SIG-M5 treated with dmso at 0.1 percent for 504 hours (cell line): ENCODE data around the gene CTBS.
A peak's percentile ranks its signal among the peaks of the same experiment; 100 is the strongest.
"Not testable (repeated sequence)": the region's sequence is repeated elsewhere in the genome, so short reads cannot be mapped to it uniquely, and the experiment has no call there.

Source experiments
- DNase-seq: peaks from one replicate; lab custom pipeline; 2025; ENCODE audit not compliant: unreplicated experiment; lab: John Stamatoyannopoulos, UW

Gene CTBS

GRCh38 chr1:84573967-84574842 lies at the start of gene CTBS:
TSS of gene CTBS (minus strand) at chr1:84574440. CDS start at chr1:84574415, 25 bp downstream.
- DNase-seq: peak; percentile 93

GRCh38 chr1:84621553-84621952 lies 47.3 kb upstream of the CTBS start:
- DNase-seq: no peak

GRCh38 chr1:84620720-84621313 lies 46.6 kb upstream of the CTBS start:
- DNase-seq: peak; percentile 75

- peak; percentile 48 for DNase-seq
Observed at GRCh38 chr1:84619383-84620102, 45.3 kb upstream of the CTBS start.

GRCh38 chr1:84617349-84617748 lies 43.1 kb upstream of the CTBS start:
- no peak for DNase-seq

- no peak for DNase-seq
Observed at GRCh38 chr1:84615790-84616189, 41.5 kb upstream of the CTBS start.

GRCh38 chr1:84613887-84614286 lies 39.6 kb upstream of the CTBS start:
- no peak for DNase-seq

- DNase-seq: no peak
Observed at GRCh38 chr1:84613026-84613425, 38.8 kb upstream of the CTBS start.

- DNase-seq: no peak
Observed at GRCh38 chr1:84611796-84612195, 37.6 kb upstream of the CTBS start.

- DNase-seq: no peak
Observed at GRCh38 chr1:84611091-84611490, 36.9 kb upstream of the CTBS start.

GRCh38 chr1:84606977-84607376 lies 32.7 kb upstream of the CTBS start:
- DNase-seq: no peak

GRCh38 chr1:84605157-84605556 lies 30.9 kb upstream of the CTBS start:
- DNase-seq: no peak

- no peak for DNase-seq
Observed at GRCh38 chr1:84603941-84604830, 29.9 kb upstream of the CTBS start.

GRCh38 chr1:84603223-84603622 lies 29.0 kb upstream of the CTBS start:
- no peak for DNase-seq

- DNase-seq: no peak
Observed at GRCh38 chr1:84600796-84601195, 26.6 kb upstream of the CTBS start.

GRCh38 chr1:84598846-84599741 lies 24.9 kb upstream of the CTBS start:
- DNase-seq: no peak

- no peak for DNase-seq
Observed at GRCh38 chr1:84598418-84598817, 24.2 kb upstream of the CTBS start.

- DNase-seq: no peak
Observed at GRCh38 chr1:84597011-84597410, 22.8 kb upstream of the CTBS start.

GRCh38 chr1:84594959-84595358 lies 20.7 kb upstream of the CTBS start:
- DNase-seq: not testable (repeated sequence)

- no peak for DNase-seq
Observed at GRCh38 chr1:84587099-84587498, 12.9 kb upstream of the CTBS start.
